H1 (cell line): ENCODE data around the gene H2AZ2.

Experiments used
- CHD2 ChIP-seq: IDR thresholded peaks from 2 replicates; pipeline ENCODE4 v1.6.1; 2012; ENCODE audit warnings: low read length, improper control_type of control experiment
- EZH2 ChIP-seq: fragments of 200-600 bp; sonication (generic); IDR thresholded peaks from 2 replicates; pipeline ENCODE4 v1.7.1; 2012; ENCODE audit warnings: low read depth, mild to moderate bottlenecking, moderate library complexity, low read length, inconsistent platforms; ENCODE audit not compliant: severe bottlenecking
- FOSL1 ChIP-seq: IDR thresholded peaks from 2 replicates; pipeline ENCODE4 v1.6.1; 2011; ENCODE audit warnings: mild to moderate bottlenecking, low read depth, low read length, moderate library complexity; ENCODE audit not compliant: insufficient read depth
- HDAC2 ChIP-seq, 2 experiments: fragments of 300-600 bp in 1 of 2; sonication (generic) in 1 of 2; IDR thresholded peaks; 2 replicates each; pipeline ENCODE4 v1.6.1; 2011 to 2012; ENCODE audit warnings: low read depth in 2 of 2, low read length in 2 of 2, mild to moderate bottlenecking in 2 of 2, moderate library complexity in 2 of 2, borderline replicate concordance in 1 of 2, inconsistent platforms in 1 of 2
- JUN ChIP-seq: IDR thresholded peaks from 2 replicates; pipeline ENCODE4 v1.6.1; 2011; ENCODE audit warnings: low read depth, mild to moderate bottlenecking, improper control_type of control experiment, low read length
- KDM1A ChIP-seq: fragments of 200-600, 300-600 bp; sonication (generic); IDR thresholded peaks from 2 replicates; pipeline ENCODE4 v1.7.1; 2016; ENCODE audit warnings: mild to moderate bottlenecking, low read length, borderline replicate concordance
- POLR2A ChIP-seq, 2 experiments: IDR thresholded peaks; 1 replicate in 1 of 2; 2 replicates in 1 of 2; pipeline ENCODE4 v1.6.1; 2011; ENCODE audit warnings: low read depth in 2 of 2, low read length in 2 of 2, mild to moderate bottlenecking in 2 of 2; ENCODE audit errors: control extremely low read depth in 1 of 2
- POLR2AphosphoS5 ChIP-seq: IDR thresholded peaks from 2 replicates; pipeline ENCODE4 v1.6.1; 2011; ENCODE audit warnings: low read depth, low read length
- RAD21 ChIP-seq, 2 experiments: IDR thresholded peaks in 1 of 2; conservative IDR thresholded peaks in 1 of 2; 2 replicates each; pipeline ENCODE4 v1.6.1; 2011; ENCODE audit warnings: low read depth in 2 of 2, low read length in 2 of 2, improper control_type of control experiment in 1 of 2, inconsistent platforms in 1 of 2, mild to moderate bottlenecking in 1 of 2, moderate library complexity in 1 of 2
- TBP ChIP-seq: IDR thresholded peaks from 2 replicates; pipeline ENCODE4 v1.6.1; 2011; ENCODE audit warnings: low read depth, low read length, improper control_type of control experiment
- ZNF274 ChIP-seq: IDR thresholded peaks from 2 replicates; pipeline ENCODE4 v1.7.0; 2012; ENCODE audit warnings: low read length, borderline replicate concordance; ENCODE audit errors: extremely low read depth
- TF ChIP-seq, protein P1 (sequence below), 3 experiments: IDR thresholded peaks; 1 replicate in 2 of 3; 2 replicates in 1 of 3; pipeline versions ENCODE4 v1.5.1 to v1.6.1; 2011; ENCODE audit warnings: low read length in 3 of 3, mild to moderate bottlenecking in 3 of 3, inconsistent platforms in 2 of 3, low read depth in 1 of 3, moderate library complexity in 1 of 3; ENCODE audit not compliant: insufficient read depth in 1 of 3; ENCODE audit errors: control extremely low read depth in 1 of 3
- TF ChIP-seq, protein P2 (sequence below): IDR thresholded peaks from 2 replicates; pipeline ENCODE4 v1.6.1; 2012; ENCODE audit warnings: low read length, inconsistent platforms

DNA sequence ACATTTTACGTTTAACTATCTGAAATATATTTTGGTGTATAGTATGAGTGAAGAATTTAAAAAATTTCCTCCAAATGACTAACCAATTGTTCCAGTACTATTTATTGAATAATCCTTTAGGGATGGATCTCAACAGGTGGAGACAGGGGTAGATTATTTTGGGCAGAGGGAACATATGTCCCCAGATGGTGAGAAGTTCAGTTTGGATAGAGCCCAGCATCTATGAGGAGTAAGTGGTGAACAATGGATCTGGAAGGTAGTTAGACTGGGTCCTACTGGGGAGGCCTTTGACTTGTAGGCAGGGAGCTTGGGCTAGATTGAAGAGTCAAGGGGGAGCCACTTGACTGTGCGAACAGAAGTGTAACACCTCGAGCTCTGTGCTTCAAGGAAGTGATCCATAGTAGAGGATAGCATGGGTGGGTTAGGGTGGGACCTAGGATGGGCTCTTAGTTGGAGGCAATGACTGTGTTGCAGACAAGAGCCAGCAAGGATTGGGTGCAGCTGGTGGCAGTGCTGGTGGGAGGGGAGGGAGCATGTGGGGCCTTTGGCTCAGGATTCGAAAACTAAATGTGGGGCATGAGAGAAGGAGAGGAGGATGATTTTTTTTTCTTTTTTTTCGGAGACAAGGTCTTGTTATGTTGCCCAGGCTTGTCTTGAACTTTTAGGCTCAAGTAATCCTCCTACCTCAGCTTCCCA lies 41.3 kb upstream of the H2AZ2 start:
- TF ChIP-seq POLR2AphosphoS5 (no peak), CHD2 (no peak), POLR2A (IDR thresholded peaks at IDR 0.05; ENCODE audit: control extremely low read depth in 1 of 2, low read depth in 2 of 2, low read length in 2 of 2) (no peak), EZH2 (no peak), HDAC2 (IDR thresholded peaks at IDR 0.05; ENCODE audit: borderline replicate concordance in 1 of 2, low read depth in 2 of 2, low read length in 2 of 2) (no peak), TBP (no peak), JUN (no peak), ZNF274 (no peak), KDM1A (no peak), RAD21 (IDR thresholded peaks at IDR 0.05 in 1 of 2, conservative IDR thresholded peaks at IDR 0.05 in 1 of 2; ENCODE audit: low read depth in 2 of 2, low read length in 2 of 2) (no peak), FOSL1 (no peak)
- TF ChIP-seq, protein P1, sequence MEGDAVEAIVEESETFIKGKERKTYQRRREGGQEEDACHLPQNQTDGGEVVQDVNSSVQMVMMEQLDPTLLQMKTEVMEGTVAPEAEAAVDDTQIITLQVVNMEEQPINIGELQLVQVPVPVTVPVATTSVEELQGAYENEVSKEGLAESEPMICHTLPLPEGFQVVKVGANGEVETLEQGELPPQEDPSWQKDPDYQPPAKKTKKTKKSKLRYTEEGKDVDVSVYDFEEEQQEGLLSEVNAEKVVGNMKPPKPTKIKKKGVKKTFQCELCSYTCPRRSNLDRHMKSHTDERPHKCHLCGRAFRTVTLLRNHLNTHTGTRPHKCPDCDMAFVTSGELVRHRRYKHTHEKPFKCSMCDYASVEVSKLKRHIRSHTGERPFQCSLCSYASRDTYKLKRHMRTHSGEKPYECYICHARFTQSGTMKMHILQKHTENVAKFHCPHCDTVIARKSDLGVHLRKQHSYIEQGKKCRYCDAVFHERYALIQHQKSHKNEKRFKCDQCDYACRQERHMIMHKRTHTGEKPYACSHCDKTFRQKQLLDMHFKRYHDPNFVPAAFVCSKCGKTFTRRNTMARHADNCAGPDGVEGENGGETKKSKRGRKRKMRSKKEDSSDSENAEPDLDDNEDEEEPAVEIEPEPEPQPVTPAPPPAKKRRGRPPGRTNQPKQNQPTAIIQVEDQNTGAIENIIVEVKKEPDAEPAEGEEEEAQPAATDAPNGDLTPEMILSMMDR (IDR thresholded peaks at IDR 0.05; ENCODE audit: control extremely low read depth in 1 of 3, insufficient read depth in 1 of 3, low read depth in 1 of 3, low read length in 3 of 3), result no peak
- TF ChIP-seq, protein P2, sequence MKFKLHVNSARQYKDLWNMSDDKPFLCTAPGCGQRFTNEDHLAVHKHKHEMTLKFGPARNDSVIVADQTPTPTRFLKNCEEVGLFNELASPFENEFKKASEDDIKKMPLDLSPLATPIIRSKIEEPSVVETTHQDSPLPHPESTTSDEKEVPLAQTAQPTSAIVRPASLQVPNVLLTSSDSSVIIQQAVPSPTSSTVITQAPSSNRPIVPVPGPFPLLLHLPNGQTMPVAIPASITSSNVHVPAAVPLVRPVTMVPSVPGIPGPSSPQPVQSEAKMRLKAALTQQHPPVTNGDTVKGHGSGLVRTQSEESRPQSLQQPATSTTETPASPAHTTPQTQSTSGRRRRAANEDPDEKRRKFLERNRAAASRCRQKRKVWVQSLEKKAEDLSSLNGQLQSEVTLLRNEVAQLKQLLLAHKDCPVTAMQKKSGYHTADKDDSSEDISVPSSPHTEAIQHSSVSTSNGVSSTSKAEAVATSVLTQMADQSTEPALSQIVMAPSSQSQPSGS, result no peak
